Myocyte (in vitro differentiated cells): Measurements from ENCODE around the gene SLC29A3. TPM values are rescaled to one million over a fixed set of nuclear protein-coding genes. Genes with fewer than 3 reads are reported as not detected.
A peak's percentile ranks its signal among the peaks of the same experiment; 100 is the strongest.
"Not testable (repeated sequence)": the region's sequence is repeated elsewhere in the genome, so short reads cannot be mapped to it uniquely, and the experiment has no call there.

Experiments used
- DNase-seq: peaks from one replicate; pipeline ENCODE4 v3.0.0-alpha.2; 2012; ENCODE audit warnings: low read depth
- total RNA-seq: library from RNA; depleted of rRNA; stranded (reverse); fragments of >200 nt; gene quantifications from 2 replicates; pipeline ENCODE4 v1.2.3, GENCODE V29; 2014

The SLC29A3 gene
- total RNA-seq, 1 donor from 2014 or later = 1.3 TPM

DNA sequence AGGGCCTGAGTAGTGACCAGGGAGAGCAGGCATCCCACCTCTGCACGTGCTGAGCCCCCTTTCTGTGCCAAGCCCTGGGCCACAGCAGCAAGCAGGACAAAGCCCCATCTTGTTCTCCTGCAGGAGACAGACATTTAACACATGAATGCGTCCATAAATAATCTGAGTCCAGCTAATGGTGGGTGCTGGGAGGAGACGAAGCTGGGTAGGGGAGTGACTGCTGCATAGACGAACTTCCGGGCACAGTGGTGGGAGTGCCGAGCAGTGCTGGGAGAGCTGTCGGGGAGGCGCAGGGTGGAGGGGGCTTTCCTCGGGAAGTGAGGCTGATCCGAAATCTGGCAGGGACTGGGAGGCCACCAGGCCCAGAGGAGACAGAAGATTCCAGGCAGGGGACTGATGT is 35.2 kb upstream of the SLC29A3 start:
- DNase-seq = no peak

DNA sequence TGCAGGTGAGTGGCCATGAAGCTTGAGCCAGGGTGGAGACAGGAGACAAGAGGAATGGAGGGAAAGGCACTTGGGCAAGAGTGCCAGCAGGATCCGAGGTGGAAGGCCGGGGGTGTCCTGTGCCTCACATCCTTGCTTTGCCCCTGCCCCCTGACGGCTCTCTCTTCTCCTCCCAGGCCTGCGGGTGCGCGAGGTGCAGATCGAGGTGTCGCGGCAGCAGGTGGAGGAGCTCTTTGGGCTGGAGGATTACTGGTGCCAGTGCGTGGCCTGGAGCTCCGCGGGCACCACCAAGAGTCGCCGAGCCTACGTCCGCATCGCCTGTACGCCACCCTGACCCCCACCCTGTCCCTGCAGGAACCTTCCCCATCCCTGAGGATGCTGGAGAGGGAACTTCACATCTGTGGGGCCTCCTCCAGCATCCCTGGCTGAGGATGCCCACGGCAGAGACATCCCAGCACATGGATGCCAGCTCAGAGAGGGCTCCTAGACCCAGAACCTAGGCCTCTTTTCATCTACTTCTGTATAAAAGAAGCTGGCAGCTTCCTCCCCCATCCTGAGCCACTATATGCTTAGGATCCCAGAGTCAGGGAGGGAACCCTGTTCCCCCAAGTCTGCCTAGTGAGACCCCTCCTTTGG is 34.4 kb upstream of the SLC29A3 start:
- no peak for DNase-seq

DNA sequence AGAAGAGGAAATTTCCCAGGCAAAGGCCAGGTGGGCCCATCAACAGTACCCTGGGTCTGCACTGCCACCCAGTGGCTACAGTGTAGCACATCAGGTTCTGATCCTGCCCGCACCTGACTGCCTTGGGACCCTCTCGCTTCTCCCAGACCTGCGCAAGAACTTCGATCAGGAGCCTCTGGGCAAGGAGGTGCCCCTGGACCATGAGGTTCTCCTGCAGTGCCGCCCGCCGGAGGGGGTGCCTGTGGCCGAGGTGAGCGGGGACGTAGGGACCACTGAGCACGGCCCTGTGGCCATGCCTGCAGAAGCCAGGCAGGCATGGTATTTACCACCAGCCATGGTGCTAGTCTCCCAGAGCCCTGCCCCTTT is 33.9 kb upstream of the SLC29A3 start:
- DNase-seq = peak; percentile 38

DNA sequence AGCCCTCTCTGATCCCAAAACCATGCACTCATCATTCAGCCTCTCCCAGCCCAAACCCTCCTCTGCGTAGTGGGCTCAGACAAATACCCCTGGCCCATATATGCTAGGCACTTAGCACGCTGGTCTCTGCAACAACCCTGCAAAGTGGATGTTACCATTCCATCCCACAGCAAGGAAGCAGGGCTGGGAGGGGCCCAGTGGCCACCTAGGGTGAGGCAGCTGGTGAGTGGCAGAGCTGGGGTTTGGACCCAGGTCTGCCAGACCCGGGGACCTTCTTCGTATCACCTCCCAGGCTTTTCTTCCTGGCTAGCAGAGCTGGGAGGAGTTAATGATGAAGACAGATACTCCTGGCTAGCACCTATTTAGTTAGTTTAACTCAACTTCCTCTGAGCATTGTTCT is 33.1 kb upstream of the SLC29A3 start:
- DNase-seq = no peak

DNA sequence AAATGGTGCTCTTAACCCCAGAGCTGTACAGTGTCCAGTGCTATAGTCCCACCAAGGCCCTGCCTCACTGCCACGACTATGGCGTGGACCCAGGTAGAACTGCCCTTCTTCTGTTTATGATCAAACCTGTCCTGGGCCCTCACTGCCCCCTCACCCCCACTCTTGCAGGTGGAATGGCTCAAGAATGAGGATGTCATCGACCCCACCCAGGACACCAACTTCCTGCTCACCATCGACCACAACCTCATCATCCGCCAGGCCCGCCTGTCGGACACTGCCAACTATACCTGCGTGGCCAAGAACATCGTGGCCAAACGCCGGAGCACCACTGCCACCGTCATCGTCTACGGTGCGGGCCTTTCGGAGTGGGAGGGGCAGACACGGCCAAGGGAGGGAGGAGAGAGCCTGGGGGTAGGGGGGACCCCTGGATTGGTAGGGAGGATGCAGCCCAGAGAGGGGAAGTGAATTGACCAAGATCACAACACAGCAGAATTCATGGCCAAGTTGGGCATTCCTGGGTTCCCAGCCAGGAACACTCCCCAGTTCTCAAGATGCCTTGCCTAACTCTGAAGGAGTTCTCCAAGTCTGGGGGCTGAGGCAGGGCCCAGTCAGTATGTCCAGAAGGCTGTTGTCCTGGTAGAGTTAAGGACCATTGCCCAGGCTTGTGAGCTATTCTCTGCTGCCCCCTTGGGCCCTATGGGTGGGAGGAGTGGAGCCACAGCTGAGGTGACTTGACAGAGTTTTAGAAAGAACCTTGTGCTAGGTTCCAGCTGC is 32.4 kb upstream of the SLC29A3 start:
- DNase-seq = no peak

DNA sequence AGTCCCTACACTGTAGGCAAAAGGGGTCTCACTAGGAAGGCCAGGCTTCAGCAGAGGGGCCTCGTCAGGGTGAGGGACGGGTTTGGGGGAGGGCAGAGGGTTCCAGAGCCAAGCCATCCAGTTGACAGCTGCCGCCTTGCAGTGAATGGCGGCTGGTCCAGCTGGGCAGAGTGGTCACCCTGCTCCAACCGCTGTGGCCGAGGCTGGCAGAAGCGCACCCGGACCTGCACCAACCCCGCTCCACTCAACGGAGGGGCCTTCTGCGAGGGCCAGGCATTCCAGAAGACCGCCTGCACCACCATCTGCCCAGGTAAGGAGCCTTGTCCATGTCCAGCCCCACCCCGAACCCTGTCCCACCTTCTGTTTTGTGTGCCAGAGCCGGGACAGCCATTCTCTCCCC is 31.6 kb upstream of the SLC29A3 start:
- DNase-seq = no peak

DNA sequence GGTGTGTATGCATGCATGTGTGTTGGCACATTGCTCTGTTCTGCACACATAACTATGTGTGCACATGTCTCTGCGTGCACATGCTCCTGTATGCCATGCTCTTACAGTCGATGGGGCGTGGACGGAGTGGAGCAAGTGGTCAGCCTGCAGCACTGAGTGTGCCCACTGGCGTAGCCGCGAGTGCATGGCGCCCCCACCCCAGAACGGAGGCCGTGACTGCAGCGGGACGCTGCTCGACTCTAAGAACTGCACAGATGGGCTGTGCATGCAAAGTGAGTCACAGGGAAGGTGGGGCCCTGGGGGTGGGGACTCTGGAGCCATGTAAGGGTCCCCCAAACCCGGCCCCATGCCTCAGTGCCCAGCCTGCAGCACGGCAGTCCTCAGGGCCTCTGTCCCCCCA is 30.6 kb upstream of the SLC29A3 start:
- DNase-seq = no peak

GRCh38 chr10:71289421-71290130 is 29.5 kb upstream of the SLC29A3 start:
- no peak for DNase-seq

- DNase-seq = no peak
These were observed 28.7 kb upstream of the SLC29A3 start for GRCh38 chr10:71290331-71290730.

DNA sequence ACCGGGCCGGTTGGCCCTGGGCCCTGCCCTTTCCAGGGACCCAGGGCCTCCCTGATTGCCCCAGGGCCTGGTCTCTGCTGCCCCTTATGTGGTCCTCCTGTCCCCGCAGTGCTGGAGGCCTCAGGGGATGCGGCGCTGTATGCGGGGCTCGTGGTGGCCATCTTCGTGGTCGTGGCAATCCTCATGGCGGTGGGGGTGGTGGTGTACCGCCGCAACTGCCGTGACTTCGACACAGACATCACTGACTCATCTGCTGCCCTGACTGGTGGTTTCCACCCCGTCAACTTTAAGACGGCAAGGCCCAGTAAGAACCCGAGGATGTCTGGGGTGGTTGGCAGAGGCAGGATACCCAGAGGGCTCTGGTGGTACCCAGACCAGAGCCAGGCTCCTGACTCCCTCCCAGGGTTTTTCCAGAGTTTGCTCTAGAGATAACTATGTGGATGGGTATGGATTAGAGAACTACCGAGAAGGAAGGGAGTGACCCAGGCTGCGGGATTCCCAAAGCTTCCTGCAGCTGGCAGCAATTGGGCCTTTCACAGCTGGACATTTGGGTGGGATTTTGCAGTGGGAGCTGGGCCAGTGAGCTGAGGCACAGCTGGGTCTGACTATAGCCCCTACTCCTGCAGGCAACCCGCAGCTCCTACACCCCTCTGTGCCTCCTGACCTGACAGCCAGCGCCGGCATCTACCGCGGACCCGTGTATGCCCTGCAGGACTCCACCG is 28.1 kb upstream of the SLC29A3 start:
- DNase-seq = no peak

DNA sequence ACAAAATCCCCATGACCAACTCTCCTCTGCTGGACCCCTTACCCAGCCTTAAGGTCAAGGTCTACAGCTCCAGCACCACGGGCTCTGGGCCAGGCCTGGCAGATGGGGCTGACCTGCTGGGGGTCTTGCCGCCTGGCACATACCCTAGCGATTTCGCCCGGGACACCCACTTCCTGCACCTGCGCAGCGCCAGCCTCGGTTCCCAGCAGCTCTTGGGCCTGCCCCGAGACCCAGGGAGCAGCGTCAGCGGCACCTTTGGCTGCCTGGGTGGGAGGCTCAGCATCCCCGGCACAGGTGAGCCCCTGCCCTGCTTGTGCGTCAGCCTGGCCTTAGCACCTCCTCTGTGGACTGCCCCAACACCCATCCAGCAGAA is 27.5 kb upstream of the SLC29A3 start:
- DNase-seq = no peak

DNA sequence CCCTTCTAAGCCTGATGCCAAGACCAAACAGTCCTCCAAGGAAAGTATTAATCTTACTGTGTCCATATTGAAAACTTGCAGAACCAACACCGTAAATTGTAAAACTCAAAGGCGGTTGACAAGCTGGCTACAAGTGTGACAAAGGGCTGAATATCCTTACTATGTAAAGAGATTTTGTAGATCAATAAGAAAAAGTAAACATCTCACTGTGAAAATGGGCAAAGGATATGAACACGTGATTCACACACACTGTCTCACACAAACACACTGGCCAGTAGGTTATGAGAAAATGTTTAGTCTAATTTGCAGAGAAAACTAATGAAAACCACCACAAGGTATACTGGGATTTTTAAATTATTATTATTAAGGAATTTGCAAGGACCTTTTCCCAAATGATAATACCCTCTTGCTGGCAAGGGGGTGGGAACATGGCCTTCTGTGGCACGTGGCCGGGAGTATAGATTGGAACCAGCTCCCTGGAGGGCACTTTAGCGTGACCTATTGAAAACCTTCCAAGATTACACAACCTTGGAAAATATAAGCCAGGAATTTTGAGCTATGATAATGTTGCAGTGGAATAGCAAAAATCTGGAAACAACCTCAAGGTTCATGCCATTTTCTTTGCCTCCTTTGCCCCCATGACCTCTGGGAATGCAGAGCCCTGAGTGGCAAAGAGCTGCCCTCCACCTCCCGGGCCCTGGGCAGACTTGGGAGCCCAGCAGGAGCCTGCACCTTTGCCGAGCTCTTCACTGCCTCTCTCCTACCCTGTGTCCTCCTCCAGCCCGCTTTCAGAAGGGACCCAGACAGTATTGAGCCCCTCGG is 26.2 kb upstream of the SLC29A3 start:
- no peak for DNase-seq

- no peak for DNase-seq
These were observed 25.5 kb upstream of the SLC29A3 start for GRCh38 chr10:71293446-71294084.

DNA sequence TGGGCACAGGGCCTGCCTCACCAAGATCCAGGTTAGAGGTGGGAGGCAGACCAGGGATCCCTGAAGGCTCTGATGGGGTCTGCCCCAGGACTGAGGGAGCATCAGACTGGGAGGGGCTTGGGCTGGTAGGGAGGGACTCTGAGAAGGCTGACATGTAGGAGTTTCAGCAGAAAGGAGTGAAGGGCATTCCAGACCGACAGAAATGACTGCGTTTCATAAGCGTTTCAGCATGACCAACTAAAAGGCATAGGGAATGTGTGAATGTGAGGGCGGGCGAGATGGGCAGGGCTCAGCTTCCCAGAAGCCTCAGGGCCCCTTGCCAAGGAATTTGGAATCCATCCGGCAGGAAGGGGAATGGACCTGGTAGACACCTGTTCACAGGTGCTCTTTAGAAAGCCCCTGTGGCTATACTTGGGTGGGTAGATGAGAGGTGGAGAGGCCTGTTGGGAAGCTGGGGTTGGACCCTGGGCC is 24.9 kb upstream of the SLC29A3 start:
- DNase-seq = no peak

DNA sequence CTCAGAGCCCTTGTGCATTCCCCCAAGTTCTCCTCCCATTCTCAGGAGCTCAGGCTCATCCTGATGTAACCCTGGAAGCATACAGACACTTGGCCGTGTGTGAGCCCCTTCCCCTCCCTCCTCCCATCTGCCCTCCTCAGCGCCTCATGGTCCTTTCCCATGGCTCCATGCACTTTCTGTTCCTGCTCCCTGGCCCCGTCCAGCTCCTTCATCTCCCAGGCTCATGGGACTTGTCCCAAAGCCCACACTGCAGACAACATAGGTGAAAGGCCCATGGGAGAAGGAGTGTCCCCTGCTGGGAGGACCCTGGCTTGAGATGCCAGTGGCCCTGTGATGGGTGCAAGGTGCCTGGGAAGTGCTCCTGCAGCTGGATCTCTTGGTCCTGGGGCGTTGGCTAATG is 24.2 kb upstream of the SLC29A3 start:
- DNase-seq = no peak

DNA sequence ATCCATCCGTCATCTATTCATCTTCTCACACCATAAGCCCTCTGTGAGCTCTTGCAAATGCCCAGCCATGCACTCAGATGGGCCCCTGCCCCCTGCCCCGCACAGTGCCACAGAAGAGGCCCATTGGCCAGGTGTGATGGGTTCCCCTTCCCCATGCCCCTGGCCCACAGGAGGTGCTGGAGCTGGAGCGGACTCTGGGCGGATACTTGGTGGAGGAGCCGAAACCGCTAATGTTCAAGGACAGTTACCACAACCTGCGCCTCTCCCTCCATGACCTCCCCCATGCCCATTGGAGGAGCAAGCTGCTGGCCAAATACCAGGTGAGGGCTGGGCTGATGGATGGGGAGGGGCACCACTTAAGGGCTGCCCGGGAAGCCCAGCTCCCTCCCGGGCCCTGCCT is 23.4 kb upstream of the SLC29A3 start:
- DNase-seq = no peak

GRCh38 chr10:71296086-71296485 is 23.0 kb upstream of the SLC29A3 start:
- DNase-seq = no peak

DNA sequence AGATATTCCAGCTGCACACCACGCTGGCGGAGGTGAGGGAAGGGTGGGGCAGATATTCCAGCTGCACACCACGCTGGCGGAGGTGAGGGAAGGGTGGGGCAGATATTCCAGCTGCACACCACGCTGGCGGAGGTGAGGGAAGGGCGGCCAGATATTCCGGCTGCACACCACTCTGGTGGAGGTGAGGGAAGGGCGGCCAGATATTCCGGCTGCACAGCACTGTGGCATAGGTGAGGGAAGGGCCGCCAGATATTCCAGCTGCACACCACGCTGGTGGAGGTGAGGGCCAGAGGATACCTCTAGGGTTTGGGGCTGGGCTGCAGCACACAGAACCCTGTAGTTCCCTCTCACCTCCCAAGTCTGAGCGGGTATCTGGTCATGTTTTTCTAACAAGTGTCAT is 22.2 kb upstream of the SLC29A3 start:
- DNase-seq = not testable (repeated sequence)

DNA sequence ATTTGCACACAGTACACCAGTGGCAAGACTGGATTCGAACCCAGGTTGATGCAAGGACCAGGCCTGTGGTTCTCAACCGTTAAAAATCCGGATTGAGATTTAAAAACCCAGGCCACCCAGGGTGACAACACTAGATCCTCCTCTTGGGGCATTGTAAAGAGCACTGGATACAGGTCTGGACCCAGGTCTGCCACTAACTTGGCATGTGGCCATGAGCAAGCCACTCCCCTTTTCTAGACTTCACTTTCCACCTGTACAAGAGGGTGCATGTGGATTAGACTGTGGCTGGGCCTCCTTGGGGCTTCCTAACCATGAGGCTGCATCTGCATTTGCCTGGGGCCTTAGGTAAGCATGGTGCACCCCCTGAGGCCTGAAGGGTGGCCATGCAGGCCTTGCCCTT is 21.7 kb upstream of the SLC29A3 start:
- DNase-seq = no peak

DNA sequence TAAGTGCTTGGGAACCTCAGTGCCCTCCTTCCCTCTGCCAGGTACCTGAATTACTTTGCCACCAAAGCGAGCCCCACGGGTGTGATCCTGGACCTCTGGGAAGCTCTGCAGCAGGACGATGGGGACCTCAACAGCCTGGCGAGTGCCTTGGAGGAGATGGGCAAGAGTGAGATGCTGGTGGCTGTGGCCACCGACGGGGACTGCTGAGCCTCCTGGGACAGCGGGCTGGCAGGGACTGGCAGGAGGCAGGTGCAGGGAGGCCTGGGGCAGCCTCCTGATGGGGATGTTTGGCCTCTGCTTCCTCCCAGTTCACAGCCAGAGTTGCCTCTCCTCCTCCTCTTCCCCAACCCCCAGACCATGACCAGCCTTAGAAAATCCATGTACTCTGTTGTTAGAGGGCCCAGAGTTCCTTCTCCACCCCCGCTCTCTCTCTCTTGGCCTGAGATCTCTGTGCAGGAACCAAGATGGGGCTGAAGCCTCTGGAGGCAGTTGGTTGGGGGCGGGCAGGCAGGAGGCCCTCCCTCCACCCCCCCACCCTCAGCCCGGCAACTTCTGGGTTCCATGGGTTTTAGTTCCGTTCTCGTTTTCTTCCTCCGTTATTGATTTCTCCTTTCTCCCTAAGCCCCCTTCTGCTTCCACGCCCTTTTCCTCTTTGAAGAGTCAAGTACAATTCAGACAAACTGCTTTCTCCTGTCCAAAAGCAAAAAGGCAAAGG is 19.8 kb upstream of the SLC29A3 start:
- DNase-seq = no peak
